Endothelial cell of umbilical vein (primary cell): ENCODE results near the gene SEMG1. TPM values are rescaled to one million over a fixed set of nuclear protein-coding genes. Genes with fewer than 3 reads are reported as not detected.

Source experiments
- BruUV-seq: library from RNA; stranded (reverse); fragments of 400-500 nt; replicated peaks from 2 replicates; lab custom pipeline; 2021; lab: Mats Ljungman, UMichigan
- CTCF ChIA-PET: fragments of 300-600, 350-600 bp; sonication (Branson Sonifier 250); formaldehyde crosslinking; loops from one replicate; lab custom pipeline; 2021; ENCODE audit warnings: antibody characterized with exemption, inconsistent platforms; lab: Charles Lee
- POLR2A ChIA-PET: fragments of 300-600, 350-600 bp; sonication (Branson Sonifier 250); formaldehyde crosslinking; loops from one replicate; lab custom pipeline; 2021; ENCODE audit warnings: antibody characterized with exemption, inconsistent platforms; lab: Charles Lee
- DNase-seq: peaks from one replicate; pipeline ENCODE4 v3.0.0-alpha.2; 2011; ENCODE audit warnings: low read depth, low spot score
- FAIRE-seq: peaks from 2 replicates; lab custom pipeline; 2011; peaks lifted over from hg19 to GRCh38; lab: Jason Lieb, UNC
- H2AFZ ChIP-seq: 2 replicates; pipeline ENCODE4 v1.6.0; 2012; ENCODE audit warnings: low read depth, low read length, control low read depth, inconsistent platforms
- H3K27ac ChIP-seq: 2 replicates; pipeline ENCODE4 v1.5.1; 2011; ENCODE audit warnings: low read depth, mild to moderate bottlenecking, control low read depth, low read length, moderate library complexity; ENCODE audit not compliant: insufficient read depth
- H3K27me3 ChIP-seq, 2 experiments: 2 replicates each; pipeline versions ENCODE4 v1.6.0 to v1.6.1; 2011; ENCODE audit warnings: low read length in 2 of 2, mixed read lengths in 1 of 2; ENCODE audit not compliant: control insufficient read depth in 2 of 2, insufficient read depth in 2 of 2
- H3K36me3 ChIP-seq, 2 experiments: 2 replicates in 1 of 2; 3 replicates in 1 of 2; pipeline ENCODE4 v1.5.1; 2011; ENCODE audit warnings: low read length in 2 of 2, mild to moderate bottlenecking in 1 of 2, moderate library complexity in 1 of 2; ENCODE audit not compliant: control insufficient read depth in 2 of 2, insufficient read depth in 2 of 2; ENCODE audit errors: extremely low read depth in 1 of 2
- H3K4me1 ChIP-seq: 3 replicates; pipeline ENCODE4 v1.5.1; 2011; ENCODE audit warnings: mild to moderate bottlenecking, low read length; ENCODE audit not compliant: control insufficient read depth, insufficient read depth; ENCODE audit errors: extremely low read depth
- H3K4me2 ChIP-seq: 2 replicates; pipeline ENCODE4 v1.6.1; 2011; ENCODE audit warnings: low read length, control low read depth, mixed read lengths; ENCODE audit not compliant: insufficient read depth
- H3K4me3 ChIP-seq, 3 experiments: fragments of 200-600 bp in 1 of 3; sonication (generic), shearing (Covaris generic) in 1 of 3; replicated peaks in 1 of 3; 2 replicates each; pipeline ENCODE4 v1.5.1; 2011 to 2016; ENCODE audit warnings: control low read depth in 3 of 3, low read length in 3 of 3, mild to moderate bottlenecking in 2 of 3, inconsistent platforms in 1 of 3, low read depth in 1 of 3, moderate library complexity in 1 of 3; ENCODE audit not compliant: insufficient read depth in 1 of 3
- H3K79me2 ChIP-seq: 2 replicates; pipeline ENCODE4 v1.6.0; 2012; ENCODE audit warnings: low read length, inconsistent platforms; ENCODE audit not compliant: control insufficient read depth, insufficient read depth
- H3K9ac ChIP-seq: replicated peaks from 2 replicates; pipeline ENCODE3; 2011; ENCODE audit warnings: low read length, control low read depth; ENCODE audit not compliant: insufficient read depth; ENCODE audit errors: extremely low read depth
- H3K9me1 ChIP-seq: replicated peaks from 3 replicates; pipeline ENCODE4 v1.6.0; 2011; ENCODE audit warnings: mild to moderate bottlenecking, low read length; ENCODE audit not compliant: control insufficient read depth, insufficient read depth; ENCODE audit errors: extremely low read depth
- H3K9me3 ChIP-seq: replicated peaks from 2 replicates; pipeline ENCODE4 v1.5.1; 2012; ENCODE audit warnings: low read length, inconsistent platforms; ENCODE audit not compliant: control insufficient read depth, insufficient read depth
- H4K20me1 ChIP-seq: replicated peaks from 2 replicates; pipeline ENCODE3; 2011; ENCODE audit warnings: mild to moderate bottlenecking, low read length; ENCODE audit not compliant: control insufficient read depth, insufficient read depth; ENCODE audit errors: extremely low read depth
- EZH2 ChIP-seq: IDR thresholded peaks from 2 replicates; pipeline ENCODE4 v1.6.1; 2012; ENCODE audit warnings: borderline replicate concordance, low read depth, mild to moderate bottlenecking, moderate library complexity, low read length, inconsistent platforms; ENCODE audit not compliant: severe bottlenecking
- FOS ChIP-seq: IDR thresholded peaks from 2 replicates; pipeline ENCODE4 v1.6.1; 2011; ENCODE audit warnings: mild to moderate bottlenecking, low read length, moderate library complexity, borderline replicate concordance; ENCODE audit not compliant: insufficient read depth
- GATA2 ChIP-seq: IDR thresholded peaks from 2 replicates; pipeline ENCODE4 v1.7.0; 2011; ENCODE audit warnings: low read depth, mild to moderate bottlenecking, moderate library complexity, mixed read lengths, low read length; ENCODE audit not compliant: insufficient read length, insufficient read depth
- JUN ChIP-seq: IDR thresholded peaks from 2 replicates; pipeline ENCODE4 v1.6.1; 2011; ENCODE audit warnings: borderline replicate concordance, low read depth; ENCODE audit not compliant: insufficient read length, insufficient read depth
- MYC ChIP-seq: IDR thresholded peaks from one replicate; pipeline ENCODE4 v1.6.1; 2011; ENCODE audit warnings: mild to moderate bottlenecking, low read depth, low read length
- POLR2A ChIP-seq: IDR thresholded peaks from 2 replicates; pipeline ENCODE4 v1.6.1; 2012; ENCODE audit warnings: low read depth, mild to moderate bottlenecking, control low read depth, low read length
- POLR2AphosphoS5 ChIP-seq: IDR thresholded peaks from 2 replicates; pipeline ENCODE4 v1.6.1; 2012; ENCODE audit warnings: low read depth, mild to moderate bottlenecking, control low read depth, low read length, moderate library complexity; ENCODE audit not compliant: insufficient read depth
- dilution Hi-C: fragments of 300-500 bp; cut with MboI; formaldehyde crosslinking; loops from one replicate; pipeline ENCODE4 v1.15.0; 2019; ENCODE audit warnings: low sequenced_read_pairs; ENCODE audit not compliant: extremely low pct_ligation_motif_present
- intact Hi-C: fragments of 100-400 bp; cut with micrococcal nuclease; formaldehyde crosslinking; loops from one replicate; pipeline ENCODE4 v1.10.0; 2022
- polyA plus RNA-seq, 4 experiments: library from polyadenylated mRNA; depleted of rRNA in 3 of 4; stranded (reverse) in 3 of 4; unstranded in 1 of 4; fragments of >200 nt; gene quantifications; 2 replicates each; pipeline versions ENCODE4 v1.2.1 to v1.2.3, GENCODE V29; 2011 to 2012; ENCODE audit warnings: missing spikeins in 1 of 4
- total RNA-seq: library from RNA; stranded (reverse); gene quantifications from 2 replicates; pipeline ENCODE4 v1.2.3, GENCODE V29; 2021
- TF ChIP-seq, protein P1 (sequence below): IDR thresholded peaks from 2 replicates; pipeline ENCODE4 v1.6.1; 2011; ENCODE audit not compliant: insufficient read depth, insufficient read length
- TF ChIP-seq, protein P2 (sequence below), 2 donors: IDR thresholded peaks; 1 replicate in 1 of 2; 2 replicates in 1 of 2; pipeline ENCODE4 v1.5.1; 2011; ENCODE audit warnings: low read length in 2 of 2, mild to moderate bottlenecking in 2 of 2, moderate library complexity in 2 of 2, control low read depth in 1 of 2, inconsistent platforms in 1 of 2, low read depth in 1 of 2; ENCODE audit not compliant: insufficient read depth in 1 of 2; ENCODE audit errors: extremely low read depth in 1 of 2

Gene SEMG1
- total and polyA plus RNA-seq, 2 donors (not counting 3 experiments of a cell fraction or from before 2014, with no cell fraction given): not detected

DNA sequence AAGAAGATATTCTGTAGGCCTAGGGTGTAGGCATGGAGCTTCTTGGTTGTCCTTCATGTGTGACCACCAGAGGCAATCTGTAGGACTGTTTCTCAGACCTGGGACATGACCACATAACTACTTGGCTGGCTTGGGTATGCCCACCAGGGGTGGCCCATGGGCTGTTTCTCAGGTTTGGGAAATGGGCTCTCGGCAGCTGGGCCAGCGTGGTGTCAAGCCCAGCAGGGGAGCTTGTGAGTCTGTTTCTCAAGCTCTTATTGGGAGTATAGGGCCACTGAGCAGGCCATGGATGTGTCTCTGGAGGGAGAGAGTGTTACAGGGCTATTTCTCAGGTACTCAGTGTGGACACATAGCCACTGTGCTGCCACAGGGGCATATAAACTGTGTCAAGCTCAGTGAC lies 11.8 kb downstream of the SEMG1 start:
- H3K4me3 ChIP-seq: no peak overlapping the region
- no peaks in the 10 kb centered on the region for H3K27me3 ChIP-seq
- no peaks in the 10 kb centered on the region for H3K4me1 ChIP-seq
- dilution Hi-C loops: no loop called here
- H3K4me2 ChIP-seq: no peak overlapping the region
- no peaks in the 10 kb centered on the region for H3K9me1 ChIP-seq
- no peak for DNase-seq
- BruUV-seq: no TSS peak
- ChIA-PET CTCF (interaction anchor here (1.1 to 1.4 kb wide), 2 partner anchors 11 to 171 kb away, joined by 3 read pairs; no protein-coding TSS in a partner anchor), POLR2A (no interaction called here)
- intact Hi-C loops: no loop called here
- no peak for TF ChIP-seq JUN
- TF ChIP-seq FOS: no peak
- TF ChIP-seq, protein P1, sequence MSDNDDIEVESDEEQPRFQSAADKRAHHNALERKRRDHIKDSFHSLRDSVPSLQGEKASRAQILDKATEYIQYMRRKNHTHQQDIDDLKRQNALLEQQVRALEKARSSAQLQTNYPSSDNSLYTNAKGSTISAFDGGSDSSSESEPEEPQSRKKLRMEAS: no peak
- TF ChIP-seq POLR2AphosphoS5: no peak
- no peak for TF ChIP-seq POLR2A
- TF ChIP-seq GATA2: no peak
- TF ChIP-seq, protein P2, sequence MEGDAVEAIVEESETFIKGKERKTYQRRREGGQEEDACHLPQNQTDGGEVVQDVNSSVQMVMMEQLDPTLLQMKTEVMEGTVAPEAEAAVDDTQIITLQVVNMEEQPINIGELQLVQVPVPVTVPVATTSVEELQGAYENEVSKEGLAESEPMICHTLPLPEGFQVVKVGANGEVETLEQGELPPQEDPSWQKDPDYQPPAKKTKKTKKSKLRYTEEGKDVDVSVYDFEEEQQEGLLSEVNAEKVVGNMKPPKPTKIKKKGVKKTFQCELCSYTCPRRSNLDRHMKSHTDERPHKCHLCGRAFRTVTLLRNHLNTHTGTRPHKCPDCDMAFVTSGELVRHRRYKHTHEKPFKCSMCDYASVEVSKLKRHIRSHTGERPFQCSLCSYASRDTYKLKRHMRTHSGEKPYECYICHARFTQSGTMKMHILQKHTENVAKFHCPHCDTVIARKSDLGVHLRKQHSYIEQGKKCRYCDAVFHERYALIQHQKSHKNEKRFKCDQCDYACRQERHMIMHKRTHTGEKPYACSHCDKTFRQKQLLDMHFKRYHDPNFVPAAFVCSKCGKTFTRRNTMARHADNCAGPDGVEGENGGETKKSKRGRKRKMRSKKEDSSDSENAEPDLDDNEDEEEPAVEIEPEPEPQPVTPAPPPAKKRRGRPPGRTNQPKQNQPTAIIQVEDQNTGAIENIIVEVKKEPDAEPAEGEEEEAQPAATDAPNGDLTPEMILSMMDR (IDR thresholded peaks at IDR 0.05; ENCODE audit: extremely low read depth in 1 of 2, insufficient read depth in 1 of 2, low read depth in 1 of 2, low read length in 2 of 2): no peak
- no peak for TF ChIP-seq MYC
- no peak for TF ChIP-seq EZH2
- no peaks in the 10 kb centered on the region for H3K9me3 ChIP-seq
- H2AFZ ChIP-seq: no peak overlapping the region
- H3K79me2 ChIP-seq: no peaks in the 10 kb centered on the region
- H3K36me3 ChIP-seq: no peaks in the 10 kb centered on the region
- H3K9ac ChIP-seq: no peak overlapping the region
- no peak for FAIRE-seq
- H4K20me1 ChIP-seq: no peaks in the 10 kb centered on the region
- H3K27ac ChIP-seq: no peak overlapping the region
